HG03139 (cell line): ENCODE results near the gene ADCY4.
"Not testable (repeated sequence)": the region's sequence is repeated elsewhere in the genome, so short reads cannot be mapped to it uniquely, and the experiment has no call there.

Experiments
- ATAC-seq: cut with Tn5 transposase; IDR thresholded peaks from one replicate; pipeline ENCODE4 v1.9.1; 2021; ENCODE audit not compliant: unreplicated experiment

The ADCY4 gene

GRCh38 chr14:24339284-24340151, 4.6 kb upstream of the ADCY4 start, which contains the start of gene RIPK3:
RIPK3 (minus strand) TSS chr14:24339991; CDS start chr14:24339826, 165 bp downstream.
- peak; percentile 84 for ATAC-seq

DNA sequence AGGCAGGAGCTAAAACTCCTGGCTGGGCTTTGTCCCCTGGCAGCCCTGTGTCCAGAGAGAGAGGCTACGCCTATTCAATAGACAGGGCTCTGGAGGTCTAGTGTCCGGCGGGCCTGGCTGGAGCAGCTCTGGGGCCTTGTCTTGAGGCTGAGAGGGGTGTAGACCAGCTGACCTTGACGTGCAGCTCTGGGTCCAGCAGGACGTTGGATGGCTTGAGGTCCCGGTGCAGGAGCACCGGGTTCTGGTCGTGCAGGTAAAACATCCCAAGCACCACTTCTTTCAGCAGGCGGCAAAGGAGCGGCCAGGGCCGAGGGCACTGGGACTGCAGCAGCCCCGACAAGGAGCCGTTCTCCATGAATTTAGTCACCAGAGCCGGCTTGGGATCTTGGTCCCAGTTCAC, 4.0 kb upstream of the ADCY4 start:
- ATAC-seq, result no peak

GRCh38 chr14:24337824-24338175, 2.9 kb upstream of the ADCY4 start:
- no peak for ATAC-seq

- ATAC-seq, result no peak
Measured at GRCh38 chr14:24337144-24337823, 2.4 kb upstream of the ADCY4 start.

- ATAC-seq, result no peak
Measured at GRCh38 chr14:24335461-24336171, 745 bp upstream of the ADCY4 start.

- peak; percentile 77 for ATAC-seq
Measured at GRCh38 chr14:24332268-24332993, 2.4 kb downstream of the ADCY4 start.

DNA sequence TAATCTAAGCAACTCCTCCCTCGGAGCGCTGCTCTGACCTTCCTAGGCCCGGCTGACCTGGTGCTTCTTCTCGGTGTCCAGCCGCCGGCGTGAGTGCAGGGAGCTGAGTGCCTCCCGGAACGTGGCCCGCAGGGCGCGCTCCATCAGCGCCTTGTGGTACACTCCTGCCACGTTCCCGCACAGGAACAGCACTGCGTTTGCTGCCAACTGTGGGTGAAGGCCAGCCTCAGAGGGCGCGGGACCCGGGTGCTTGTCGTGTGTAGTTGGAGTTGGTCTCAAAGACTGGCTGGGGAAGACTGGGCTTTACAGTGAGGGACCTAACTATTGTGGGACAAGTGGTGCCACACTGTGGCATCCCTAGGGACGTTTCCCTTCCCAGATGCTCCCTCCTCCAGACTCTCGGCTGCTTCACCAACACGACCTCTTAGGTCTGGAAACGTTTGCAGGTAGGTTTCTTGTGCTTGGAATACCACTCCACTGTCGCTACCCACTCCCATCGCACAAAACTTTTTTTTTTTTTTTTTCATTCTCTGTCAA, 3.1 kb downstream of the ADCY4 start:
- ATAC-seq, result no peak

- no peak for ATAC-seq
Measured at GRCh38 chr14:24330973-24331674, 3.7 kb downstream of the ADCY4 start.

DNA sequence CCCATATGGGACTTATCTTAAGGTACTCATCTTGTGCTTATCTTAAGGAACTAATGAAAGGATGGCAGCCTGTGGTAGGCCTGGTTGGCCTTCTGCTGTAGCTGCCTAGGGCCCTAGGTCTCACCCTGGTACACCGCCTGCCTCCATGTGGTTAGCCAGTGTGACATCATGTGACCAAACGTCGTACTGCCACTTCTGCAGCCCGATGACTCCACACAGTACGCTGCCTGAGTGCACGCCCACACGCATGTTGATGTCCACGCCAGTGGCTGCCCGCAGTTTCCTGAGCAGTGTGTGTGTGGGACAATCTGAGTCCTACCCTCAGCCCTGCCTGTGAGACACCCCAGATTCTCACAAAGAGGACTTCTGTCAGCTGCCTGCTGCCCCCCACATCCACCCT, 5.1 kb downstream of the ADCY4 start:
- no peak for ATAC-seq

DNA sequence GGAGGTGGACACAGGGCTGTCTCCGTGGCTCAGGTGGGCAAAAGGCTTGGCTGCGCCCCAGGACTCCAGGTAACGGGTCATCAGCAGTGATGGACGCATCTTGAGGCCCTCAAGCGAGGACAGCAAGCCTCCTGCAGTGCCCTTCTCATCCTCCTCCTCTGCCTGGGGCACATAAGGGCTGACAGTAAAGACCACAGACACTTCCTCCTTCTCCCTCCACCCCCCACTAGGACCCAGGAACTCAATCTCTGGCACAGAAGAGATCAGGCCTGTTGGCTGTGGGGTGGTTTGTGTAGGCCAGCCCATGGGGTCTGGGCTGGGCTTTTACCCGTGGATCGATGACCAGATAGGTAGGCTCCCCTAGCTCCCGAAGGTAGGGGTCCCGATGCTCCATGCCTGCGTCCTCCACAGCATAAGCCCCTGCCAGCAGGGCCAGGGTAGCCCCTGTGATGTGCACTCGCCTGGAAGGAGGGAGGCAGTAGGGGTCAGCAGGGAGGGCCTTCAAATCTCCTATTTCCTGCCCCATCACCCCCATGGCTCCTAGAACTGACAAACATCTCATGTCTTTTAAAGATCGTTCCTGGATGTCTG, 5.7 kb downstream of the ADCY4 start:
- no peak for ATAC-seq

DNA sequence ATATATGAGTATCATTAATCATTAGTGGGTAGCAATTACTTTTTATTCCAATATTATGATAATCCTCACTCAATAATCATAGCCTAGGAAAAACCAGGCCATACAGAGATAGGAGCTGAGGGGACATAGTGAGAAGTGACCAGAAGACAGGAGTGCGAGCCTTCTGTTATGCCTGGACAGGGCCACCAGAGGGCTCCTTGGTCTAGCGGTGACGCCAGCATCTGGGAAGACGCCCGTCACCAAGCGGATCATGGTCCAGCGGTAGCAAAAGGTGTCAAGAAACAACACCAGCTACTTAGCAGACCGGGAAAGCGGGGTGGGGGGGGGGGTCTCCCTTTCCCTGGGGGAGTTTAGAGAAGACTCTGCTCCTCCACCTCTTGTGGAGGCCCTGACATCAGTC, 7.0 kb downstream of the ADCY4 start:
- not testable (repeated sequence) for ATAC-seq

DNA sequence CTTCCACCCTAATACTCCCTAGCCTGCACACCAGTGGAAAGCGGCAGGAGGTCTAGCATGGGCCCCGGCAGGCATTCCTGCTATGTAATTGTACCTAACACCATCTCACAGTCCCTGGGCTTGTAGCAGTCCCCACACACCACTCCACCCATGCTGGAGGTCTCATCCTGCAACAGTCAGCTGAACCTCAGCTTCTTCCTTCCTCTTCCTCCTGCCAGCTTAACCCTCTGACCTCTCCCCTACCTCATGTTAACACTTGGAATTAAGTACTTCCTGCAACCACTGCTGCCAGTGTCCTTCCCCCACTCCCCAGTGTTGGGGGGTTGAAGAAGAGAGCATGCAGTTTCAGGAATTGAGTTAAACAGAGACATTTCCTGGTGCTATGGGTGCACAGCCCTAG, 7.6 kb downstream of the ADCY4 start:
- ATAC-seq, result no peak

DNA sequence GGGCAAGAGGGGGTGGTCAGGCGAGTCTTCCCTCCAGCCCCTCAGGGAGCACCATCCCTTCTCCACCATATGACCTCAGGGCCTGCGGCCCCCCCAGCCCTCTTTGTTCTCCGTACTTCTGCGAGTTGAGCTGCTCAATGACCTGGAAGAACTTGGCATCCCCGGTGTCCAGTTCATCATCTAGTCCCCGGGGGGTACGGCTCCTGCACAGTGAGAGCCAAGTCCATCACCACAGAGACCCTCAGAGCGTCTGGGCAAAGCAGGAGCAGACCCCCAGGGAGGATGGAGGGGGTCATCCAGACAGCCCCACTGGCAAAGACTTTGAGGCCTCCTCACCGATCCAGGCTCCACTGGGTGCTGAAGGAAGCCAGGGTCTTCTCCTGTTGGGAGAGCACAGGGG, 8.9 kb downstream of the ADCY4 start:
- no peak for ATAC-seq

DNA sequence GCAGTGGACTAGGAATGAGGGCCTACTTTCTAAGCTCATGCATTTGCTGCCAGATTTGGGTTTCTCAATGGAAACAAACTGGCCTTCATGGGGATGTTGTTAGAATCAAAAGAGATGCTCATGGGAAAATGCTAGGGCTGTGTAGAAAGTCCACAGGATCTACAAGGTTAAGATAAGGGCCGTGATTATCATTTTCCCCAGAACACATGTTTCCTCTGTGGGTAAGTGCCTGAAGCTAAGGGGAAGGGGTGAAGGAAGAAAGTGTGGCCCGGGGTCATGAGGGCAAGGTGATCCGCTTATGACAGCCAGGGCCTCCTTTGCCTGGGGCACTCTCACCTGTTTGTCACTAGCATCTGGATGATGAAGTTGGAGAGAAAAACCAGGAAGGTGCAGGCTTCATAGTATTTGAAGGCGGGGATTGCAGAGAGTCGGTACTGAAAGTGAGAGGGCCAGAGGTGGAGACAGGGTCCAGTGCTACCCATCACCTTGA, 9.8 kb downstream of the ADCY4 start:
- ATAC-seq, result no peak

GRCh38 chr14:24324024-24324423, 10.8 kb downstream of the ADCY4 start:
- no peak for ATAC-seq

DNA sequence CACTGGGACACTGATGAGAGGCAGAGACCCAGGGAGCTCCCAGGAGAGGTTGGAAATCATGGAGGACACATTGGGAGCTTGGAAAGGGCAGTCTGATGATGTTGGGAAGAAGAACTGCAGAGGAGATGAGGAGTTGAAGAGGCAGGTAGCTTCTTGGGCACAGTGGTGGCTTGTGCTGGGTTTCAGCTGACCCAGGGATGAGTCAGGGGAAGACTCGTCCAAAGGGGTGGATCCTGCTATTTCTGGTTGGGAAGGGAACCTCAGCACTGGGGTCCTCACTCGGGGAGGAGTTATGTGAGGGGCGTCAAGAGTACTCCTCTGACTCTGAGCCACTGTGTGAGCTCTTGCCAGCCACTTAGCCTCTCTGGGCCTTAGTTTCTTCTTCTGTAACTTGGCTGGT, 11.5 kb downstream of the ADCY4 start:
- ATAC-seq, result no peak

DNA sequence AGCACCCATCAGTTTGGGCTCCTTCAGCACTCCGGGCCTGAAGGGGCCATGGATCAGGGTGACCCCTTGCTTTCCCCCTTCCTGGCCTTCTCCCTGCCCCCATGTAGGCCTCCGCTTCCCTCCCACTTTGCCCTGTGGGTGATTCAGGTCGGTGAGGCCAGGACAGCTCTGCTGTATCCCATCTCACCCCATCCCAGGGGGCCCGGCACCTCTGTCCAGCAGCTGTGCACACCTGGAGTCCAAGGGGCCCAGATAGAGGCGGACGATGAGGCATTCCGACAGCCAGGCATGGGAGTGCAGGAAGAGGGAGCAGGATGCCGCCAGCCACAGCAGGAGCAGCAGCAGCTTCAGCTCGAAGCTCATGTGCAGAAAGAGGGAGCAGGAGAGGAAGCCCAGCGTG, 12.2 kb downstream of the ADCY4 start:
- ATAC-seq, result no peak

DNA sequence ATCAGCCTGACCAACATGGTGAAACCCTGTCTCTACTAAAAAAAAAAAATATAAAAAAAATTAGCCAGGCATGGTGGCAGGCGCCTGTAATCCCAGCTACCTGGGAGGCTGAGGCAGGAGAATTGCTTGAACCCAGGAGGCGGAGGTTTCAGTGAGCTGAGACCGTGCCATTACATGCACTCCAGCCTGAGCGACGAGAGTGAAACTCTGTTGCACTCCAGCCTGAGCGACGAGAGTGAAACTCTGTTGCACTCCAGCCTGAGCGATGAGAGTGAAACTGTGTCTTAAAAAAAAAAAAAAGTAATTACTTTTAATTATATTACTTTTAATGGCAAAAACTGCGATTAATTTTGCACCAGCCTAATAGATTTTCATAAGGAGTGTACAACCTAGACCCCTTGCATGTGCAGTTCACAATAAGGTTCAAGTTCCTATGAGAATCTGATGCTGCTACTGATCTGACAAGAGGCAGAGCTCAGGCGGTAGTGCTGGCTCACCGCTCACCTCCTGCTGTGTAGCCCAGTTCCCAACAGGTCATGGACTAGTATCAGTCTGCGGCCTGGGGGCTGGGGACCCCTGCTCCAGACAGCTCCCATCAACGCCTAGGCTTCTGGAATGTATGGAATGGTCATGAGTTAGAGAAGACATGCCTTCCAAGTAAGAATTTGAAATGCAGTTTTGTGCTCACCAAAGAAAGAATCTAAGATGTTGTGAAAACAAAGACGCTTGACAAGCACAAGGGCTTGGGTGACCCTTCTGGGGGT, 13.5 kb downstream of the ADCY4 start:
- ATAC-seq, result no peak
